Suprapubic skin (tissue), 3 donors: Measurements from ENCODE around the gene B4GAT1.

ENCODE experiments used
- CTCF ChIP-seq, 2 donors: fragments of 200-600 bp in 1 of 2; fragments of 450-650 bp in 1 of 2; sonication (generic) in 1 of 2; IDR thresholded peaks; one replicate each; pipeline ENCODE4 v1.5.1; 2016 to 2019; ENCODE audit warnings: antibody characterized with exemption in 2 of 2, mild to moderate bottlenecking in 1 of 2, moderate library complexity in 1 of 2
- EP300 ChIP-seq: sonication (generic); formaldehyde crosslinking; IDR thresholded peaks from one replicate; pipeline ENCODE4 v1.6.1; 2017; ENCODE audit warnings: antibody characterized with exemption
- POLR2A ChIP-seq, 2 donors: fragments of 450-650 bp; IDR thresholded peaks; one replicate each; pipeline ENCODE4 v1.6.1; 2017; ENCODE audit warnings: antibody characterized with exemption in 2 of 2, mild to moderate bottlenecking in 2 of 2, moderate library complexity in 2 of 2

GRCh38 chr11:66330931-66331330 is 16.5 kb downstream of the B4GAT1 start:
- TF ChIP-seq CTCF (IDR thresholded peaks at IDR 0.05), result no peak
- no peak for TF ChIP-seq EP300
- TF ChIP-seq POLR2A (IDR thresholded peaks at IDR 0.05), result no peak
